H7 (cell line): ENCODE data around the gene FSTL4. TPM values are rescaled to one million over a fixed set of nuclear protein-coding genes. Genes with fewer than 3 reads are reported as not detected.

ENCODE experiments used
- DNase-seq: peaks from one replicate; pipeline ENCODE4 v3.0.0; 2012
- H3K27me3 ChIP-seq: 2 replicates; pipeline ENCODE4 v1.6.0; 2011; ENCODE audit warnings: mild to moderate bottlenecking, low read length; ENCODE audit not compliant: control insufficient read depth, insufficient read depth
- H3K36me3 ChIP-seq: replicated peaks from 2 replicates; pipeline ENCODE4 v1.5.1; 2011; ENCODE audit warnings: low read length; ENCODE audit not compliant: control insufficient read depth, insufficient read depth
- H3K4me3 ChIP-seq: 2 replicates; pipeline ENCODE4 v1.5.1; 2011; ENCODE audit warnings: low read depth, mild to moderate bottlenecking, control low read depth, low read length, moderate library complexity; ENCODE audit not compliant: insufficient read depth
- total RNA-seq: library from RNA; depleted of rRNA; stranded (reverse); fragments of >200 nt; shearing (Covaris generic); gene quantifications from 2 replicates; pipeline ENCODE4 v1.2.3, GENCODE V29; 2014

Gene FSTL4
- total RNA-seq, 1 experiment from 2014 or later = 2.4 TPM

- H3K4me3 ChIP-seq = no peak overlapping the region
- no peak for DNase-seq
- H3K27me3 ChIP-seq = no peaks in the 10 kb centered on the region
These were observed 87.7 kb downstream of the FSTL4 start for GRCh38 chr5:133524666-133525065.

GRCh38 chr5:133523961-133524586, 88.3 kb downstream of the FSTL4 start:
- DNase-seq = no peak
- no peaks in the 10 kb centered on the region for H3K36me3 ChIP-seq
- H3K4me3 ChIP-seq = no peak overlapping the region
- no peaks in the 10 kb centered on the region for H3K27me3 ChIP-seq

More at GRCh38 chr5:133524666-133525065, 87.7 kb downstream of the FSTL4 start:
- H3K36me3 ChIP-seq = no peaks in the 10 kb centered on the region

GRCh38 chr5:133523013-133523658, 89.2 kb downstream of the FSTL4 start:
- H3K36me3 ChIP-seq = no peaks in the 10 kb centered on the region
- no peak overlapping the region for H3K4me3 ChIP-seq
- no peaks in the 10 kb centered on the region for H3K27me3 ChIP-seq
- no peak for DNase-seq

GRCh38 chr5:133521801-133522200, 90.5 kb downstream of the FSTL4 start:
- no peaks in the 10 kb centered on the region for H3K27me3 ChIP-seq
- no peaks in the 10 kb centered on the region for H3K36me3 ChIP-seq
- no peak overlapping the region for H3K4me3 ChIP-seq
- DNase-seq = no peak

GRCh38 chr5:133520991-133521706, 91.2 kb downstream of the FSTL4 start:
- Histone ChIP-seq H3K27me3 (no peaks in the 10 kb centered on the region), H3K36me3 (no peaks in the 10 kb centered on the region), H3K4me3 (no peak overlapping the region)
- no peak for DNase-seq

GRCh38 chr5:133520062-133520461, 92.3 kb downstream of the FSTL4 start:
- no peaks in the 10 kb centered on the region for H3K27me3 ChIP-seq
- no peak for DNase-seq
- no peaks in the 10 kb centered on the region for H3K36me3 ChIP-seq
- no peak overlapping the region for H3K4me3 ChIP-seq

GRCh38 chr5:133519191-133519590, 93.2 kb downstream of the FSTL4 start:
- Histone ChIP-seq H3K36me3 (no peaks in the 10 kb centered on the region), H3K27me3 (no peaks in the 10 kb centered on the region), H3K4me3 (no peak overlapping the region)
- DNase-seq = no peak

GRCh38 chr5:133514456-133514855, 97.9 kb downstream of the FSTL4 start:
- Histone ChIP-seq H3K4me3 (no peak overlapping the region), H3K27me3 (no peaks in the 10 kb centered on the region), H3K36me3 (no peaks in the 10 kb centered on the region)
- no peak for DNase-seq

GRCh38 chr5:133512896-133513295, 99.4 kb downstream of the FSTL4 start:
- no peaks in the 10 kb centered on the region for H3K36me3 ChIP-seq
- DNase-seq = no peak
- no peaks in the 10 kb centered on the region for H3K27me3 ChIP-seq
- no peak overlapping the region for H3K4me3 ChIP-seq

GRCh38 chr5:133511653-133512235, 100.6 kb downstream of the FSTL4 start:
- H3K4me3 ChIP-seq = no peak overlapping the region
- no peaks in the 10 kb centered on the region for H3K27me3 ChIP-seq
- DNase-seq = no peak
- H3K36me3 ChIP-seq = no peaks in the 10 kb centered on the region

GRCh38 chr5:133510634-133511262, 101.6 kb downstream of the FSTL4 start:
- H3K27me3 ChIP-seq = no peaks in the 10 kb centered on the region
- no peak overlapping the region for H3K4me3 ChIP-seq
- DNase-seq = no peak
- H3K36me3 ChIP-seq = no peaks in the 10 kb centered on the region

- no peaks in the 10 kb centered on the region for H3K36me3 ChIP-seq
- no peak for DNase-seq
- no peak overlapping the region for H3K4me3 ChIP-seq
- no peaks in the 10 kb centered on the region for H3K27me3 ChIP-seq
These were observed 102.6 kb downstream of the FSTL4 start for GRCh38 chr5:133509742-133510079.

GRCh38 chr5:133508845-133509741, 103.2 kb downstream of the FSTL4 start:
- DNase-seq = no peak
- no peak overlapping the region for H3K4me3 ChIP-seq
- H3K36me3 ChIP-seq = no peaks in the 10 kb centered on the region
- no peaks in the 10 kb centered on the region for H3K27me3 ChIP-seq

GRCh38 chr5:133508331-133508730, 104.0 kb downstream of the FSTL4 start:
- Histone ChIP-seq H3K4me3 (no peak overlapping the region), H3K27me3 (no peaks in the 10 kb centered on the region), H3K36me3 (no peaks in the 10 kb centered on the region)
- no peak for DNase-seq
